Measurements from ENCODE around the gene DNAJB6.

DNAJB6 gene

DNA sequence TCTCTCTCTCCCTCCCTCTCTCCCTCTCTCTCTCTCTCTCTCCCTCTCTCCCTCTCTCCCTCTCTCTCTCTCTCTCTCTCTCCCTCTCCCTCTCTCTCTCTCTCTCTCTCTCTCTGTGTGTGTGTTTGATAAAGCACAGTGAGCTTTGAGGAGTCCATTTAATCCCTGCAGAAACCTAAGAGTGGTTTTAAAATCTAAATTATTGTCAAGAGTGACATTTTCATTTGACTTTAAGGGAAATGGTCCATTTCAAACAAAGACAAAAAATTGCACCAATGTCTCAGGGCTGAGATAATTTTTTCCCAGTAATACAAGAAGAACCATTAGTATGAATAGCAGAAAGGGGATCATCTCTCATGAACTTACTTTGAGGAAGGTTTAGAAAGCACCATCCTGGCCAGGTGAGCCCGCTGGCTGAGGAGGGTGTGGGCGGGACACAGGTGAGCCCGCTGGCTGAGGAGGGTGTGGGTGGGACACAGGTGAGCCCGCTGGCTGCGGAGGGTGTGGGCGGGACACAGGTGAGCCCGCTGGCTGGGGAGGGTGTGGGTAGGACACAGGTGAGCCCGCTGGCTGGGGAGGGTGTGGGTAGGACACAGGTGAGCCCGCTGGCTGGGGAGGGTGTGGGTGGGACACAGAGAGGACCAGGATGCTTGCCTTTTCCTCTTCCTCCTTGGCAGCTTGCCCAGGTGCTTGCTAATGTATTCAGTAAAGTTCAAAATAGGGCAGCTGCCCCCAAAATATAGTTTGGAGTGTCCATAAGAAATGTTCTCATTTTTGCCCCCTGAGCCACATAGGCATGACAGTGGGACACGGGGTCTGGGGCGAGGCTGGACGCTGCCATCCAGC, 125.0 kb downstream of the DNAJB6 start:
- Histone ChIP-seq H3K79me2 (ENCODE audit: insufficient read depth, low read length) (no peaks in the 10 kb centered on the region), H3K27me3 (ENCODE audit: insufficient read depth, low read length, poor library complexity) (no peaks in the 10 kb centered on the region), H3K27ac (ENCODE audit: low read length) (no peak overlapping the region), H3K36me3 (ENCODE audit: insufficient read depth, low read length) (no peaks in the 10 kb centered on the region), H3K9me3 (ENCODE audit: insufficient read depth, low read length, severe bottlenecking) (no peaks in the 10 kb centered on the region), H3K4me2 (ENCODE audit: insufficient read depth, low read length) (no peak overlapping the region), H4K20me1 (ENCODE audit: insufficient read depth, low read length) (no peaks in the 10 kb centered on the region), H3K4me3 (ENCODE audit: low read depth in 1 of 2, low read length in 2 of 2) (no peak overlapping the region), H2AFZ (ENCODE audit: low read depth, low read length) (no peak overlapping the region), H3K9ac (ENCODE audit: low read depth, low read length) (no peak overlapping the region), H3K4me1 (ENCODE audit: insufficient read depth, low read length) (no peaks in the 10 kb centered on the region)
- TF ChIP-seq, protein P1, sequence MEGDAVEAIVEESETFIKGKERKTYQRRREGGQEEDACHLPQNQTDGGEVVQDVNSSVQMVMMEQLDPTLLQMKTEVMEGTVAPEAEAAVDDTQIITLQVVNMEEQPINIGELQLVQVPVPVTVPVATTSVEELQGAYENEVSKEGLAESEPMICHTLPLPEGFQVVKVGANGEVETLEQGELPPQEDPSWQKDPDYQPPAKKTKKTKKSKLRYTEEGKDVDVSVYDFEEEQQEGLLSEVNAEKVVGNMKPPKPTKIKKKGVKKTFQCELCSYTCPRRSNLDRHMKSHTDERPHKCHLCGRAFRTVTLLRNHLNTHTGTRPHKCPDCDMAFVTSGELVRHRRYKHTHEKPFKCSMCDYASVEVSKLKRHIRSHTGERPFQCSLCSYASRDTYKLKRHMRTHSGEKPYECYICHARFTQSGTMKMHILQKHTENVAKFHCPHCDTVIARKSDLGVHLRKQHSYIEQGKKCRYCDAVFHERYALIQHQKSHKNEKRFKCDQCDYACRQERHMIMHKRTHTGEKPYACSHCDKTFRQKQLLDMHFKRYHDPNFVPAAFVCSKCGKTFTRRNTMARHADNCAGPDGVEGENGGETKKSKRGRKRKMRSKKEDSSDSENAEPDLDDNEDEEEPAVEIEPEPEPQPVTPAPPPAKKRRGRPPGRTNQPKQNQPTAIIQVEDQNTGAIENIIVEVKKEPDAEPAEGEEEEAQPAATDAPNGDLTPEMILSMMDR (IDR thresholded peaks at IDR 0.05; ENCODE audit: borderline replicate concordance, extremely low read depth, low read length, poor library complexity, severe bottlenecking): no peak
- no peak for TF ChIP-seq EZH2 (IDR thresholded peaks at IDR 0.05; ENCODE audit: borderline replicate concordance, low read depth, low read length, severe bottlenecking)
- DNase-seq (no peak), ATAC-seq (ENCODE audit: insufficient read depth, low read depth) (no peak)

DNA sequence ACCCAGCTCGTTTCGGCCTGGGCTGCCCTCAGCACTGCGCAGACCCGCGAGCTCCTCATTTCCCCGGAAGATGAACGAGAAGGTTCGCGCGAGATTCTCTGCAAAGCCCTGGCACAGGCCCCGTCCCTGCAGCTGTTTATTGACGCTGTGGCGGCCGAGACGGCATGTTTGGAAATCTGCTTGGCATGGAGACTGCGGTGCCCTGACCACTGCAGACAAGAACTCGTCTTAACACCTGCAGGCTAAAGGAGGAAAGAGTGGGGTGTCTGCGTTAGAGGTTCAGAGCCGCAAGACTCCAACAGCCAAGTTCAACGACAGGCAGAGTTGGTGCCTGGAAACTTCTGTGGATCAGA, 125.6 kb downstream of the DNAJB6 start:
- no peak for DNase-seq
- no peak overlapping the region for H3K27ac ChIP-seq (ENCODE audit: low read length)
- H3K79me2 ChIP-seq (ENCODE audit: insufficient read depth, low read length): no peaks in the 10 kb centered on the region
- no peak overlapping the region for H3K4me3 ChIP-seq (ENCODE audit: low read depth in 1 of 2, low read length in 2 of 2)
- ATAC-seq (ENCODE audit: insufficient read depth, low read depth): no peak
- no peak overlapping the region for H3K4me2 ChIP-seq (ENCODE audit: insufficient read depth, low read length)
- no peaks in the 10 kb centered on the region for H3K4me1 ChIP-seq (ENCODE audit: insufficient read depth, low read length)
- H3K27me3 ChIP-seq (ENCODE audit: insufficient read depth, low read length, poor library complexity): no peaks in the 10 kb centered on the region
- H3K9ac ChIP-seq (ENCODE audit: low read depth, low read length): no peak overlapping the region
- TF ChIP-seq, protein P1 (IDR thresholded peaks at IDR 0.05; ENCODE audit: borderline replicate concordance, extremely low read depth, low read length, poor library complexity, severe bottlenecking): no peak
- no peak for TF ChIP-seq EZH2 (IDR thresholded peaks at IDR 0.05; ENCODE audit: borderline replicate concordance, low read depth, low read length, severe bottlenecking)
- no peaks in the 10 kb centered on the region for H4K20me1 ChIP-seq (ENCODE audit: insufficient read depth, low read length)
- H2AFZ ChIP-seq (ENCODE audit: low read depth, low read length): no peak overlapping the region
- H3K36me3 ChIP-seq (ENCODE audit: insufficient read depth, low read length): no peaks in the 10 kb centered on the region
- no peaks in the 10 kb centered on the region for H3K9me3 ChIP-seq (ENCODE audit: insufficient read depth, low read length, severe bottlenecking)

DNA sequence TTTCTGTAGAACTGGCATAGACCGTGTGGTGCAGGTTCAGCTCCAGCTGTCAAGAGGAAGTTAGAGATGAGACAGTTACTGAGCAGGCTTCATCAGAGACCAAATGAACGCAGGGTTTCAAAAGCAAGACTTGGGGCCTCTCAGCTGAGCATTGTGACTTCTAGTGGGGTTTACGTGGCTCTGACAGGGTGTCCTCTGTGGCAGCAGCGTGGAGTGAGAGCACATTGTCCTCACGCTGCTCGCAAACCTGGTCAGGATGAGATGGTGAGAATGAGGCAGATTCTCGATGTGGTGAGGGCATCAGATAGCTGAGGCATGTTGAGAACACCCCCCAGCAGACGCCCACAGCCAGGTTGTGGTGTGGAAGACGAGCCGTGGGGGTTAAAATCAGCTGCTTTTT, 126.0 kb downstream of the DNAJB6 start:
- Histone ChIP-seq H3K4me3 (ENCODE audit: low read depth in 1 of 2, low read length in 2 of 2) (no peak overlapping the region), H3K4me2 (ENCODE audit: insufficient read depth, low read length) (no peak overlapping the region), H3K9me3 (ENCODE audit: insufficient read depth, low read length, severe bottlenecking) (no peaks in the 10 kb centered on the region), H3K27me3 (ENCODE audit: insufficient read depth, low read length, poor library complexity) (no peaks in the 10 kb centered on the region), H3K27ac (ENCODE audit: low read length) (no peak overlapping the region), H3K79me2 (ENCODE audit: insufficient read depth, low read length) (no peaks in the 10 kb centered on the region), H3K36me3 (ENCODE audit: insufficient read depth, low read length) (no peaks in the 10 kb centered on the region), H3K4me1 (ENCODE audit: insufficient read depth, low read length) (no peaks in the 10 kb centered on the region), H2AFZ (ENCODE audit: low read depth, low read length) (no peak overlapping the region), H4K20me1 (ENCODE audit: insufficient read depth, low read length) (no peaks in the 10 kb centered on the region), H3K9ac (ENCODE audit: low read depth, low read length) (no peak overlapping the region)
- TF ChIP-seq, protein P1 (IDR thresholded peaks at IDR 0.05; ENCODE audit: borderline replicate concordance, extremely low read depth, low read length, poor library complexity, severe bottlenecking): no peak
- TF ChIP-seq EZH2 (IDR thresholded peaks at IDR 0.05; ENCODE audit: borderline replicate concordance, low read depth, low read length, severe bottlenecking): no peak
- no peak for DNase-seq
- ATAC-seq (ENCODE audit: insufficient read depth, low read depth): no peak; the same call in 2 of the 3 replicates
